ENCODE results near the gene NSUN4. TPM values are rescaled to one million over a fixed set of nuclear protein-coding genes. Genes with fewer than 3 reads are reported as not detected.

The NSUN4 gene
- total and polyA plus RNA-seq, 2 donors (not counting 1 experiment from before 2014, with no cell fraction given): 21.3 to 33.7 TPM

- H3K79me2 ChIP-seq (ENCODE audit: control insufficient read depth, insufficient read depth, low read length): no peaks in the 10 kb centered on the region
Observed at GRCh38 chr1:46343351-46343695, 2.7 kb downstream of the NSUN4 start.

GRCh38 chr1:46343705-46344104 lies 3.1 kb downstream of the NSUN4 start:
- no peak overlapping the region for H3K4me3 Mint-ChIP-seq
- H3K9ac ChIP-seq (ENCODE audit: low read length): no peak overlapping the region
- H3K27me3 ChIP-seq (replicated peaks in 1 of 4; ENCODE audit: control extremely low read depth in 1 of 4, control insufficient read depth in 3 of 4, insufficient read depth in 4 of 4, low read length in 3 of 4): no peaks in the 10 kb centered on the region
- DNase-seq (no peak), ATAC-seq (ENCODE audit: low read depth) (no peak)
- 96% methylated on average over 2 of the region's 4 CpGs for WGBS (ENCODE audit: insufficient coverage)
- H2AFZ ChIP-seq (ENCODE audit: insufficient read depth, low read depth, low read length, poor library complexity, severe bottlenecking): no peak overlapping the region
- H3K27ac Mint-ChIP-seq: peak overlapping the region; percentile 18
- H3K9me3 ChIP-seq (ENCODE audit: control extremely low read depth in 1 of 3, control insufficient read depth in 2 of 3, insufficient read depth in 1 of 3, low read length in 2 of 3): peaks cover 0 to 4% (median 0%) of the 10 kb centered on the region in 3 donors
- H3K4me3 ChIP-seq (ENCODE audit: control extremely low read depth in 1 of 5, extremely low read depth in 1 of 5, insufficient read depth in 1 of 5, low read depth in 2 of 5, low read length in 4 of 5): no peak overlapping the region
- peaks cover 10 to 21% of the 10 kb centered on the region in 2 donors for H3K4me1 ChIP-seq (ENCODE audit: control insufficient read depth in 2 of 2, insufficient read depth in 2 of 2, low read length in 2 of 2)
- H4K20me1 ChIP-seq (ENCODE audit: control insufficient read depth, insufficient read depth, low read length, poor library complexity, severe bottlenecking): no peaks in the 10 kb centered on the region
- ChIA-PET POLR2A (no interaction called here), CTCF (interaction anchor here (1.5 to 1.7 kb wide), 3 partner anchors 10 to 120 kb away, joined by 4 to 5 read pairs (median 4); no protein-coding TSS in a partner anchor)
- intact Hi-C loops (cut with micrococcal nuclease): no loop called here
- no peaks in the 10 kb centered on the region for H3K27me3 Mint-ChIP-seq
- H3K79me2 ChIP-seq (ENCODE audit: control insufficient read depth, insufficient read depth, low read length): no peaks in the 10 kb centered on the region
- peaks cover 36% of the 10 kb centered on the region for H3K4me1 Mint-ChIP-seq
- TF ChIP-seq EZH2 (IDR thresholded peaks at IDR 0.05; ENCODE audit: borderline replicate concordance, insufficient read depth, low read depth, low read length, poor library complexity, severe bottlenecking): no peak
- TF ChIP-seq CTCF (IDR thresholded peaks at IDR 0.05): no peak
- H3K4me2 ChIP-seq (replicated peaks; ENCODE audit: low read depth, low read length, poor library complexity, severe bottlenecking): no peak overlapping the region
- no peaks in the 10 kb centered on the region for H3K9me3 Mint-ChIP-seq (ENCODE audit: insufficient read depth)
- peak overlapping the region in 1 of 2 donors; percentile 100 for H3K27ac ChIP-seq (ENCODE audit: low read length in 2 of 2)
- H3K36me3 ChIP-seq (replicated peaks in 1 of 2; ENCODE audit: control extremely low read depth in 1 of 2, control insufficient read depth in 1 of 2, extremely low read depth in 1 of 2, insufficient read depth in 2 of 2, low read length in 1 of 2): peaks cover 2 to 51% of the 10 kb centered on the region in 2 experiments

More at GRCh38 chr1:46343351-46343695, 2.7 kb downstream of the NSUN4 start:
- ATAC-seq (ENCODE audit: low read depth): no peak
- H3K4me3 ChIP-seq (ENCODE audit: control extremely low read depth in 1 of 5, extremely low read depth in 1 of 5, insufficient read depth in 1 of 5, low read depth in 2 of 5, low read length in 4 of 5): no peak overlapping the region
- peak overlapping the region in 1 of 2 donors; percentile 100 for H3K27ac ChIP-seq (ENCODE audit: low read length in 2 of 2)
- Mint-ChIP-seq H3K9me3 (ENCODE audit: insufficient read depth) (no peaks in the 10 kb centered on the region), H3K4me1 (peaks cover 36% of the 10 kb centered on the region), H3K27me3 (no peaks in the 10 kb centered on the region), H3K27ac (no peak overlapping the region), H3K4me3 (no peak overlapping the region)
- no peak overlapping the region for H3K4me2 ChIP-seq (replicated peaks; ENCODE audit: low read depth, low read length, poor library complexity, severe bottlenecking)
- H4K20me1 ChIP-seq (ENCODE audit: control insufficient read depth, insufficient read depth, low read length, poor library complexity, severe bottlenecking): no peaks in the 10 kb centered on the region
- WGBS (ENCODE audit: insufficient coverage): 96% methylated on average over 4 of the region's 4 CpGs
- no peak overlapping the region for H2AFZ ChIP-seq (ENCODE audit: insufficient read depth, low read depth, low read length, poor library complexity, severe bottlenecking)
- peaks cover 0 to 4% (median 0%) of the 10 kb centered on the region in 3 donors for H3K9me3 ChIP-seq (ENCODE audit: control extremely low read depth in 1 of 3, control insufficient read depth in 2 of 3, insufficient read depth in 1 of 3, low read length in 2 of 3)
- CTCF ChIA-PET: interaction anchor here (1.5 to 1.7 kb wide), 4 partner anchors 10 to 120 kb away, joined by 4 to 6 read pairs (median 4); no protein-coding TSS in a partner anchor
- no peak for DNase-seq
- H3K36me3 ChIP-seq (replicated peaks in 1 of 2; ENCODE audit: control extremely low read depth in 1 of 2, control insufficient read depth in 1 of 2, extremely low read depth in 1 of 2, insufficient read depth in 2 of 2, low read length in 1 of 2): peaks cover 2 to 51% of the 10 kb centered on the region in 2 experiments
- intact Hi-C loops (cut with micrococcal nuclease): no loop called here
- no peak overlapping the region for H3K9ac ChIP-seq (ENCODE audit: low read length)
- TF ChIP-seq CTCF (IDR thresholded peaks at IDR 0.05) (no peak), EZH2 (IDR thresholded peaks at IDR 0.05; ENCODE audit: borderline replicate concordance, insufficient read depth, low read depth, low read length, poor library complexity, severe bottlenecking) (no peak)
- no peaks in the 10 kb centered on the region for H3K27me3 ChIP-seq (replicated peaks in 1 of 4; ENCODE audit: control extremely low read depth in 1 of 4, control insufficient read depth in 3 of 4, insufficient read depth in 4 of 4, low read length in 3 of 4)
- H3K4me1 ChIP-seq (ENCODE audit: control insufficient read depth in 2 of 2, insufficient read depth in 2 of 2, low read length in 2 of 2): peaks cover 10 to 21% of the 10 kb centered on the region in 2 donors
- POLR2A ChIA-PET: no interaction called here

All from B cell (primary cell).